Mesodermal cell (in vitro differentiated cells): ENCODE results near the gene ALG14.

ENCODE experiments used
- H3K27ac ChIP-seq: 2 replicates; pipeline ENCODE4 v1.7.0; 2013; ENCODE audit warnings: mild to moderate bottlenecking, low read depth, low read length, moderate library complexity; ENCODE audit not compliant: severe bottlenecking
- H3K36me3 ChIP-seq: 2 replicates; pipeline ENCODE4 v1.7.1; 2013; ENCODE audit warnings: mild to moderate bottlenecking, low read length, moderate library complexity; ENCODE audit not compliant: control insufficient read depth, insufficient read depth
- H3K4me1 ChIP-seq: one replicate; pipeline ENCODE4 v1.7.1; 2013; ENCODE audit warnings: mild to moderate bottlenecking, low read length; ENCODE audit not compliant: insufficient read depth, control insufficient read depth, poor library complexity, severe bottlenecking
- H3K4me3 ChIP-seq: 2 replicates; pipeline ENCODE4 v1.7.0; 2013; ENCODE audit warnings: low read length, control low read depth, mild to moderate bottlenecking; ENCODE audit not compliant: insufficient read depth, poor library complexity, severe bottlenecking; ENCODE audit errors: extremely low read depth
- H3K9me3 ChIP-seq: 2 replicates; pipeline ENCODE4 v1.7.1; 2013; ENCODE audit warnings: mild to moderate bottlenecking, low read length, moderate library complexity; ENCODE audit not compliant: control insufficient read depth
- WGBS, 2 experiments: methylation state at CpG; one replicate each; pipeline ENCODE4 v1.1.5; 2013; ENCODE audit warnings: missing lambda C conversion rate in 2 of 2; ENCODE audit not compliant: insufficient coverage in 2 of 2; 5-methylcytosine and 5-hydroxymethylcytosine counted together

The ALG14 gene

DNA sequence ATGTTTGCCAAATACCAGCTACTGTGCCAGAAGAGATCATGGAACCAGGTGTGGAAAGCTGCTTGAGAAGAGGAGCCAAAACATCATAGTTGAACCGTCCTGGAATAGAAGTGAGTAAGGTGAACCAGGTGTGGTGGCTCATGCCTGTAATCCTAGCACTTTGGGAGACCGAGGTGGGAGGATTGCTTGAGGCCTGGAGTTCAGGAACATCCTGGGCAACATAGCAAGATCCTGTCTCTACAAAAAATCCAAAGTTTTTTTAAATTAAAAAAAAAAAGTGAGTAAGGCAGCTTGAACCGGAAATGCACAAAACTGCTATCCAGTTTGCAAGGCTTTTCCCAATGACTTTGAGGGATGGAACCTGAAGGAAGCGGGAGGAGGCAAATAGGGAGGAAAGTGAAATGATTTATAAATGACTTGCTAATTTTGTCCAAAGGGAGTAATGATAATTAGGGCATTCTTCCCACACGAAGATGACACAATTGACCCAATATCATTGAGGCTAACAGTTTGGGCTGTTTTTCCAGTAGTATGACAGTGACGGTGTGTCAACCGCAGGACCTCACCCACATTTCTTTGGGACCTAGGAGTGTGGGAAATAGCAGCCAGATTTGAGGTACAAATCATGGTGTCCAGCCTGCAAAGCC, 144.3 kb downstream of the ALG14 start:
- whole genome bisulfite sequencing, 2 experiments = 84 to 89% methylated on average over 4 to 6 of the region's 7 CpGs
- Histone ChIP-seq H3K36me3 (peaks cover 27% of the 10 kb centered on the region), H3K4me3 (peak overlapping the region; percentile 98), H3K27ac (no peak overlapping the region), H3K9me3 (no peaks in the 10 kb centered on the region), H3K4me1 (peaks cover 15% of the 10 kb centered on the region)

DNA sequence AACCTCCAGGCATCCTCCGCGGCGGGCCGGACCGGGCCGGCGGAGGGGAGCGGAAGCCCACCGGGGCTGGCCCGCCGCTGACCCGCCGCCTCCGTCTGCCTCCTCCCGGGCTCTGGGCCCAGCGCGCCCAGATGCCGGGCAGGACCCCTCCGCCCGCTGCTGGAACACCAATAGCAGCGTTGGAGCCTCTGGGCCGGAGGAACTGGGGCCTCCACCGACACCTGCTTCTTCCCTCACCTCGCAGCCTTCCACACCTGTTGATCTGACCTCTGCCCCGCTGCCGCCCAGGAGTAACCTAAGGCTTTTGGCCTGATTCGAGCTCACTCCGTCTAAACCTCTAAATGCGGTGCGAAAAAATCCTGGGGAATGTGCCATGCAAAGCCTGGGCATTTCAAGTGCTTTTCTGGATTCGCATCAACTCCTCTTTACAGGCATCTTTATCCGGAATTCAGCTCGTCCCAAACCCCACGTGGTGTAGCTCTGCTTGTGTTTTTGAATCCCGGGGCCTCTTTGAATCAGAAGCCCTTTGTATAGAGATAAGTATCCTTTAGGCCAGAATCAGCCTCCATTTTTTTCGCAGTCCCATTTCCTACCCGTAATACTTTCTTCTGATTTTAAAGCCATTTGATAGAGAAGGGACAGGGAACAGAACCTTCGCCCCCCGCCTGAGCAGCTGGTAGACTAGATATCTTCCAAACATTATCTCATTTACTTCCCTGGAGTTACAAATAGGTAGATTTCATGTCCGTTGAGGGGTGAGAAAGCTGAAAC, 145.2 kb downstream of the ALG14 start:
- peak overlapping the region; percentile 98 for H3K4me3 ChIP-seq
- peak overlapping the region; percentile 100 for H3K27ac ChIP-seq
- H3K4me1 ChIP-seq = peaks cover 24% of the 10 kb centered on the region
- peaks cover 27% of the 10 kb centered on the region for H3K36me3 ChIP-seq
- H3K9me3 ChIP-seq = no peaks in the 10 kb centered on the region
- WGBS, 2 experiments = 1% methylated on average over 28 to 29 of the region's 40 CpGs

DNA sequence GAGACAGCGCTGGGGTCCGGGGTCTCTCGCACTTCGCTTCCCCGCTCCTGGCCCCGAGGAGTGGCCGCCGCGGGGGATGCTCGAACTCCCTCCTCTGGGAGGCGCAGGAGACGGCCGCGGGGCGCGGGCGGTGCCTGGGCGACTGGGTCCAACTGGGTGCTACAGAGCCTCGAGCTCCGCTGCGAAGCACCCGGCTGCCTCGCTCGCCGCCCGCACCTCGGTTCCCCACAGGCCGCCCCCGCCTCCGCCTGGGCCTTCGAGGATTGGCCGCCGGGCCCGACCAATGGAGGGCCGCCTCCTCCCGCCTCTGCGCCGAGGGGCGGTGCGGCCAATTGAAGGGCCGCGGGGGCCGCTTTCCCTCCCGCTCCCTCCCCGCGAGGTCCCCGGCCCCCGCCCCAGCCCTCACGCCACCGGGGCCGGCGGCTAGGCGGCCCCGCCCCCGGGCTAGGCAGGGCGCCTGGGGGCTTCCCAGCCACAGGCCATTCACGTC, 145.8 kb downstream of the ALG14 start, which contains the start of gene CNN3:
Gene CNN3 (minus strand): TSS at position 196 of the 490 bp plus-strand sequence. CDS start 216 bp downstream, outside the sequence.
- 0 to 1% methylated on average over 29 to 36 of the region's 57 CpGs for WGBS, 2 experiments
- Histone ChIP-seq H3K27ac (peak within 1 kb of the TSS; percentile 100), H3K9me3 (no peaks in the 10 kb centered on the region), H3K4me1 (peaks cover 25% of the 10 kb centered on the region), H3K36me3 (peaks cover 28% of the 10 kb centered on the region), H3K4me3 (peak within 1 kb of the TSS; percentile 98)

DNA sequence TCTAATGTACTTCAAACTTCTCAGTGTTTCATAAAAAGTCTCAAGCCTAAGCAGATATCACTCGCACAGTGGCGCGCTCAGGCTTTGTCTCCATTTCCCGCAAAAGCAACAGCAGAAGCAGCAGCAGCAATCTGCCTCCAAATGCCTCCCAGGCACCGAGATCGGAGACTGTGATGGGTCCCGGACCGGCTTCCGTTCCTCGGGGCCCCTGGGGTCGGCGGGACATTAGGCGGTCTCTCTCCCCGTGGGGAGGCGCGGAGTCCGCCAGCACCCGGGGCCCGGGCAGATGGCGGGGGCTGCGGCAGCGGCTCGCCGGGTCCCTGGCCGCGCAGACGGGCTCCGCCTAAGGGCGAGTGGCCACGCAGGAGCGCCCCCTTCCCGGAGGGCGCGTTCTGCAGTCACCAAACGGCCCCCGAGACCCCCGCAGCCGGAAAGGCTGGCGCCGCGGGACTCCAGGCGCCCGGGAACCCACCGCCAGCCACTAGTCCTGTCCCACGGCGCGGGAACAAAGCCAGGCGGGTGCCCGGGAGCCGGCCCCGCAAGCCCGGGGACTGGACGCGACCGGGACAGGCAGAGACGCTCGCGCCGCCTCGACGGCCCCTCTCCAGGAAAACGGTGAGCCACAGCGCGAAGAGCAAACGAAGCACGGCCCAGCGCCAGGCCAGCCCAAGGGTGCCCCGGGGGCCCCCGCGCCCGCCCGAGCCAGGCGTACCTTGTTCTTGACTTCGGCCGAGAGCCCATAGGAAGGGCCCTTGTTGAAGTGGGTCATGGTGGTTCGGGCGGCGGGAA, 146.4 kb downstream of the ALG14 start:
- WGBS, 2 experiments = 0% methylated on average over 57 to 77 of the region's 78 CpGs
- peaks cover 31% of the 10 kb centered on the region for H3K4me1 ChIP-seq
- peak overlapping the region; percentile 100 for H3K27ac ChIP-seq
- H3K36me3 ChIP-seq = peaks cover 35% of the 10 kb centered on the region
- H3K9me3 ChIP-seq = no peaks in the 10 kb centered on the region
- H3K4me3 ChIP-seq = peak overlapping the region; percentile 98

DNA sequence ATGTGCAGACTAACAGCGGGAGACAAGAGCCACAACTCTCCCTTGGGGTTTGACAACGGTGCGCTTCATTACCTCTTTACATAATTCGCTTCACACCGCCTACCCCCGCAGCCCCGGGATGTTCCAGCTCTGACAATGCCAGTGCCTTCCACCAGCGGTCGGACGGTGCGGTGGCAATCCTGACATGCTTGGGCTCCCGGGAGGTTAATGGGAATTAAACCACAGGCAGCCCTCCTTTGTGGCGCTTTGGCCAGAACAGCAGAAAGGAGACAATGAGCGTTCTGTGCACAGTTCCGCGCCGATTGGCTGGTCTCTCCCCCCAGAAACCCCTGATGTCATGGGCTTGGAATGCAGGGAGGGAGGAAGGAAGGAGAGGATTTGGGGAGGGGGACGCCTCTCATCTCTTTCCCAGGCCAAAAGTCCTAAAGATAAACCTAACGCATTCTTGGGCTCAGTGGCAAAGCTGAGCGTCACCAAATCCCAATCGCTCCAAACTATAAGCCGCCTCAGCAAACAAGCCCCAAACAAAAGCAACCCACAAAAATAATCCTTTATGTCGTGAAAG, 147.1 kb downstream of the ALG14 start:
- H3K27ac ChIP-seq = peak overlapping the region; percentile 100
- H3K4me3 ChIP-seq = peak overlapping the region; percentile 98
- 0% methylated on average over 14 to 17 of the region's 23 CpGs for WGBS, 2 experiments
- peaks cover 38% of the 10 kb centered on the region for H3K4me1 ChIP-seq
- no peaks in the 10 kb centered on the region for H3K9me3 ChIP-seq
- H3K36me3 ChIP-seq = peaks cover 39% of the 10 kb centered on the region

DNA sequence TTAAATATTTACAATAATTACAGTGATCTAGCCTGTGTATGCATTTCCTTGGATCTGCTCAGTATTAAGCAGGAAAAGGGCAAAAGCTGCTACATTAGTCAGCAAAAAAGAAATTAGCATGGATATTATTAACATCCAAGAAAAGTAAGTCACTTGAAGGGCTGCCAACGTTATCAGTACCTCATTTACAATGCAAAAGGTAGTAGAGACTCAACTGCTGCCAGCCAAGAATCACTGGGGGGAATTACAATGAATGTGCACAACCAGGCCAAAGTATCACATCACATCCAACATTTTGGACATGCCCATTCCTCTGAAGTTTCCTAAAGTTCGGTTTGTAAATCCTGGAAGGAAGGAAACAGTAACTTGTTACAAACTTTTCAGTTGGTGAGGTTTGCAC, 147.7 kb downstream of the ALG14 start:
- peak overlapping the region; percentile 98 for H3K4me3 ChIP-seq
- H3K9me3 ChIP-seq = no peaks in the 10 kb centered on the region
- peaks cover 41% of the 10 kb centered on the region for H3K36me3 ChIP-seq
- H3K27ac ChIP-seq = peak overlapping the region; percentile 100
- WGBS, 2 experiments = 0% methylated on average over 1 to 2 of the region's 2 CpGs
- H3K4me1 ChIP-seq = peaks cover 44% of the 10 kb centered on the region
